Fibroblast of villous mesenchyme (primary cell): ENCODE measurements around the gene OR2Y1. TPM values are rescaled to one million over a fixed set of nuclear protein-coding genes. Genes with fewer than 3 reads are reported as not detected.
"Not testable (repeated sequence)": the region's sequence is repeated elsewhere in the genome, so short reads cannot be mapped to it uniquely, and the experiment has no call there.

Source experiments
- DNase-seq: peaks from one replicate; pipeline ENCODE4 v3.0.0-alpha.2; 2010; ENCODE audit warnings: low read depth
- H3K4me3 ChIP-seq: 2 replicates; pipeline ENCODE4 v1.5.1; 2011; ENCODE audit warnings: low read depth, mild to moderate bottlenecking, low read length
- CTCF ChIP-seq: IDR thresholded peaks from 2 replicates; pipeline ENCODE4 v1.5.1; 2012; ENCODE audit warnings: low read depth, mild to moderate bottlenecking, low read length; ENCODE audit not compliant: insufficient read depth
- total RNA-seq: library from RNA; depleted of rRNA; stranded (reverse); fragments of >200 nt; gene quantifications from 2 replicates; pipeline ENCODE4 v1.2.3, GENCODE V29; 2012

The OR2Y1 gene
- total RNA-seq, 1 donor, result not detected

DNA sequence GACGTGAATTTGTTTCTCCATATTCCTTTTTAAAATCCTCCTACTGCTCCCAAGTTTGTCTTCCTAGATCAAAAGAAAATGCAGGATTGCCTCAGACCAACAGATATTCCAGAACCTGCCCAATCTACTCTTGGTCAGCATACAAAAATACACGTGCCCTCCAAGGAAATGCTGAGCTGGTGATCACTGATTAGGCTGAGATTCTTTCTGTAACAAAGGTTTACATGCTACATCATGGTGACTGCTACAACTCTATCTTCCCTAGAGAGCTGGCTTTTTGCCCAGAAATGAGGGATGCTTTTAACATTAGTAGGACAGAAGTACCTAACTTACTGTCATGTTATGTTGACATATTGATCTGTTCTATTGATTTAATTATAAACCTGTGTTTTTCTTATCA lies 35.5 kb downstream of the OR2Y1 start:
- no peak overlapping the region for H3K4me3 ChIP-seq
- TF ChIP-seq CTCF, result no peak
- peak; percentile 5 for DNase-seq

- no peak for TF ChIP-seq CTCF
- no peak for DNase-seq
- H3K4me3 ChIP-seq, result no peak overlapping the region
Measured at GRCh38 chr5:180703912-180704311, 35.9 kb downstream of the OR2Y1 start.

DNA sequence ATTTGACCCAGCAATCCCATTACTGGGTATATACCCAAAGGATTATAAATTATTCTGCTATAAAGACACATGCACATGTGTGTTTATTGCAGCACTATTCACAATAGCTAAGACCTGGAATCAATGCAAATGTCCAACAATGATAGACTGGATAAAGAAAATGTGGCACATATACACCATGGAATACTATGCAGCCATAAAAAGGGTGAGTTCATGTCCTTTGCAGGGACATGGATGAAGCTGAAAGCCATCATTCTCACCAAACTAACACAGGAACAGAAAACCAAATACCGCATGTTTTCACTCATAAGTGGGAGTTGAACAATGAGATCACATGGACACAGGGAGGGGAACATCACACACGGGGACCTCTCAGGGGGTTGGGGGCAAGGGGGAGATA lies 36.5 kb downstream of the OR2Y1 start:
- not testable (repeated sequence) for DNase-seq

GRCh38 chr5:180700440-180700839 lies 39.4 kb downstream of the OR2Y1 start:
- H3K4me3 ChIP-seq, DNase-seq: not testable (repeated sequence)

More for the DNA sequence above, 36.5 kb downstream of the OR2Y1 start:
- H3K4me3 ChIP-seq, result not testable (repeated sequence)

GRCh38 chr5:180699042-180699441 lies 40.8 kb downstream of the OR2Y1 start:
- no peak for DNase-seq
- no peak for TF ChIP-seq CTCF
- H3K4me3 ChIP-seq, result no peak overlapping the region

- peak; percentile 42 for DNase-seq
- TF ChIP-seq CTCF, result no peak
- H3K4me3 ChIP-seq, result no peak overlapping the region
Measured at GRCh38 chr5:180696116-180696515, 43.7 kb downstream of the OR2Y1 start.

- peak; percentile 38 for DNase-seq
- TF ChIP-seq CTCF, result no peak
- no peak overlapping the region for H3K4me3 ChIP-seq
Measured at GRCh38 chr5:180692429-180692828, 47.4 kb downstream of the OR2Y1 start.

DNA sequence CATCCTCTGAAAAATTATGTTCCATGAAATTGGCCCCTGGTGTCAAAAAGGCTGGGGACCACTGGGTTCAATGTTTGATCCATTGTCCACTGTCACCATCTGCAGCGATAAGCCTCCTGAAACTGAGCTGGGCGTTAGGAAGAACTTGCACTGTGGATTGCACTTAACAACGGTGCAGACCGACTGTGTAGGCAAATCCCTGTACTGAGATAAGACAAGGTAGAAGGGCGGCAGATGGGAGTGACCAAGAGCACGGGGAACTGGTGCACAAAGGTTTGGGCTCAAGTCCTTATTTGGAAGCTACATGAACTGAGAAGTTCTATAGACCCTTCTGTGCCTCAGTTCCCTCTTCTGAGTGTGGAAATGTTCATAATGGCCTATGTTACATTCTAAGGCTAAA lies 48.8 kb downstream of the OR2Y1 start:
- no peak for DNase-seq
- no peak for TF ChIP-seq CTCF
- H3K4me3 ChIP-seq, result no peak overlapping the region
